AG04449 (cell line): Measurements from ENCODE around the gene ARHGAP1.

Experiments
- CTCF ChIA-PET: fragments of 350-600 bp; formaldehyde crosslinking; extraction: SDS; loops from one replicate; lab custom pipeline; 2021; ENCODE audit warnings: antibody characterized with exemption; lab: Yijun Ruan, JAX
- POLR2A ChIA-PET: fragments of 400-600, 350-600 bp; formaldehyde crosslinking; extraction: SDS; loops from one replicate; lab custom pipeline; 2020; ENCODE audit warnings: antibody characterized with exemption, inconsistent platforms; lab: Yijun Ruan, JAX
- DNase-seq: peaks from one replicate; pipeline ENCODE4 v3.0.0-alpha.2; 2010; ENCODE audit warnings: low read depth, low spot score
- H3K4me3 ChIP-seq: 2 replicates; pipeline ENCODE4 v1.5.1; 2011; ENCODE audit warnings: low read depth, mild to moderate bottlenecking, control low read depth, low read length
- CTCF ChIP-seq: IDR thresholded peaks from one replicate; pipeline ENCODE4 v1.5.1; 2011; ENCODE audit warnings: mild to moderate bottlenecking, moderate library complexity, low read length, control low read depth, inconsistent platforms; ENCODE audit not compliant: insufficient read depth; ENCODE audit errors: missing control alignments

Gene ARHGAP1

DNA sequence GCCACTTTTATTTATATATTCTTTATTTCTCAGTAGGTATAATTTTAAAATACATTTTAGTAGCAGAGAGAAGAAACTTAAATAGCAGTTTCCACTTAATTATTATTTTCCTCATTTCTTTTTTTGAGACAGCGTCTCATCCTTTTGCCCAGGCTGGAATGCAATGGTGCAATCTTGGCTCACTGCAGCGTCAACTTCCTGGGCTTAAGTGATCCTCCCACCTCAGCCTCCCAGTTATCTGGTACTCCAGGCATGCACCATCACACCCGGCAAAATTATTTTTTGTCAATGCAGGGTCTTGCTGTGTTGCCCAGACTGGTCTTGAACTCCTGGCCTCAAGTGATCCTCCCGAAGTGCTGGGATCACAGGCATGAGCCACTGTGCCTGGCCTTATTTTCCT is 44.8 kb downstream of the ARHGAP1 start:
- no peak for TF ChIP-seq CTCF
- no peak for DNase-seq
- no peak overlapping the region for H3K4me3 ChIP-seq
- CTCF ChIA-PET, result interaction anchor here (0.6 to 1.1 kb wide), 2 partner anchors 14 to 47 kb away, joined by 3 read pairs; no protein-coding TSS in a partner anchor
- POLR2A ChIA-PET, result no interaction called here

- no peak overlapping the region for H3K4me3 ChIP-seq
- ChIA-PET POLR2A (interaction anchor here (0.5 to 1.3 kb wide), 4 partner anchors 9 to 406 kb away, joined by 3 to 6 read pairs (median 4); partner anchors contain the start of genes AMBRA1, ATG13 and HARBI1), CTCF (interaction anchor here (1.0 to 3.9 kb wide), 6 partner anchors 10 to 35 kb away, joined by 3 to 16 read pairs (median 3); partner anchors contain the start of genes ATG13 and HARBI1)
- peak; percentile 85 for DNase-seq
- no peak for TF ChIP-seq CTCF
These were observed 51.2 kb downstream of the ARHGAP1 start for GRCh38 chr11:46649180-46649738.

DNA sequence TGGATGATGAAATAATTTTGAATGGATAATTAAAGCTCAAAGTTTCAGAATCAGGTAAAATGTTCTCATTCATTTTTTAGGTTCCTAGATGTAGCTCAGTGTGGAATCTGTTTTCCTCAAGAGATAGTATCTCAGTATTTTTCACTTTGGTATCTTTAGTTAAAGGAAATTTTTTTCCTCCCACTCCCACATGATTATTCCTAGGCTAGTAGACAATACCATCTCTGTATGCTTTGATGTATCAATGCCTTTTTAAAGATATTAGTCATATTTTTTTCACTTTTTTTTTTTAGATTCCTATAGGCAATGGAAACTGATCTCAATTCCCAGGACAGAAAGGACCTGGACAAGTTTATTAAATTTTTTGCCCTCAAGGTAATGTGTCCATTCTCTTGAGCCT is 56.4 kb downstream of the ARHGAP1 start:
- CTCF ChIA-PET, result interaction anchor here (2.5 kb wide), 1 partner anchor 26 kb away, joined by 13 read pairs; the partner anchor contains the start of genes ATG13 and HARBI1
- no peak overlapping the region for H3K4me3 ChIP-seq
- no peak for DNase-seq
- no peak for TF ChIP-seq CTCF
- POLR2A ChIA-PET, result no interaction called here

DNA sequence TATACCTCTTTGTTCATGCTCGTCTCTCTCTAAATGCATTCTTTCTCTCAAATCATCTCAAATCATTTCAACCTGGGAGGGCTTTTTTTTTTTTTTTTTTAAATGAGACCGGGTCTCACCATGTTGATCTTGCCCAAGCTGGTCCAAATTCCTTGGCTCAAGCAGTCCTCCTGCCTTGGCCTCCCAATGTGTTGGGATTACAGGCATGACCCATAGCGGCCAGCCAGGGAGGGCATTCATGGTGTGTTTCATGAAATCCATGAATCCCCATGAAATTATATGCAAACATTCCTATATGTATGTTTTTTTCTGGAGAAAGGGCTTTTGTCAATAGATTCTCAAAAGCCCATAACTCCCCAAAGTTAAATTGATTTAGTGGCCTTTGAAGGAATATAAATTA is 56.9 kb downstream of the ARHGAP1 start:
- no peak for DNase-seq
- CTCF ChIA-PET, result interaction anchor here (2.5 kb wide), 1 partner anchor 26 kb away, joined by 13 read pairs; the partner anchor contains the start of genes ATG13 and HARBI1
- H3K4me3 ChIP-seq, result no peak overlapping the region
- POLR2A ChIA-PET, result no interaction called here
- TF ChIP-seq CTCF, result no peak

- DNase-seq, result no peak
- CTCF ChIA-PET, result interaction anchor here (0.9 to 2.5 kb wide), 2 partner anchors 25 to 27 kb away, joined by 3 to 13 read pairs; partner anchors contain the start of genes ATG13 and HARBI1
- no peak overlapping the region for H3K4me3 ChIP-seq
- no peak for TF ChIP-seq CTCF
- POLR2A ChIA-PET, result no interaction called here
These were observed 57.6 kb downstream of the ARHGAP1 start for GRCh38 chr11:46642627-46643335.

DNA sequence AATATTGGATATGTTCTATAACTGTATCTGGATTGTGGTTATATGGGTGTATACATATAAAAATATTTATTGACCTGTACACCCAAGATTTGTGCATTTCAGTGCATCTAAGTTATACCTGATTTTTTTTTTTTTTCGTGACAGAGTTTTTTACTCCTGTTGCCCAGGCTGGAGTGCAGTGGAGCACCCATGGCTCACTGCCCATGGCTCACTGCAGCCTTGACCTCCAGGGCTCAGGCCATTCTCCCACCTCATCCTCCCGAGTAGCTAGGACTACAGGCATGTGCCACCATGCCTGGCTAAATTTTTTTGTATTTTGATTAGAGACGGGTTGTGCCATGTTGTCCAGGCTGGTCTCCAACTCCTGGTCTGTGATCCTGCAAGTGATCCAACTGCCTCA is 58.8 kb downstream of the ARHGAP1 start:
- DNase-seq, result no peak
- POLR2A ChIA-PET, result no interaction called here
- TF ChIP-seq CTCF, result no peak
- no peak overlapping the region for H3K4me3 ChIP-seq
- CTCF ChIA-PET, result interaction anchor here (0.8 to 2.5 kb wide), 3 partner anchors 24 to 51 kb away, joined by 3 to 13 read pairs (median 3); partner anchors contain the start of genes ATG13 and HARBI1
